ENCODE data around the gene BAIAP2L1.

DNA sequence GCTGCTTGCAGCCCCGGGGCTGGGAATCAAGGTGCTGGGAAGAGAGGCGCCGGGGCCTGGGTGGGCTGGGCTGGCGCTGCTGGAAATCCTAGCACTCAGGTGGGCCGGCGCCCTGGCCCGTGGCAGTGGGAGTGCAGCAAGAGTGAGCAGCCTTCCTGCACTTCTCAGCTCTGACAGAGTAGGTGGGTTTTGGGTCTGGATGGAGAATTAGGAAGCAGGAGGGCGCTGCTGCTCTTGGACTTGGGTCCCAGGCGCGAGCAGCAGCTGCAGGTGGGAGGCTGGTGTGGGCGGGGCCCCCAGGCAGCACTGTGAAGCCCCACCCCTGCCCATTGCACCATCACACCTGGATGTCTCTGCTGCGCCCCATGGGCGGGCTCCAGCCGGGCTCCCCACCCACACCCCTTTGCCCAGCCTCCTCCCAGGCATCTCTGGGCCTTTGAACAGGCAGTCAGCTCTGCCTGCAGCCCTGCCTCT lies 113.4 kb downstream of the BAIAP2L1 start:
- TF ChIP-seq GATA2 (IDR thresholded peaks at IDR 0.05; ENCODE audit: low read depth, low read length) (no peak), GATA3 (IDR thresholded peaks at IDR 0.05; ENCODE audit: low read depth, low read length) (no peak)
